BLaER1 treated with 17β-estradiol and CSF1 and Interleukin-3, amounts not matched to agents 10 nM and 100 nM (cell line): Measurements from ENCODE around the gene SRRM4.

Experiments used
- H3K27ac ChIP-seq, 11 experiments: shearing (Covaris generic); formaldehyde crosslinking; 2 replicates each; pipeline ENCODE4 v1.8.1; 2022
- H3K27me3 ChIP-seq, 11 experiments: shearing (Covaris generic); formaldehyde crosslinking; 2 replicates each; pipeline ENCODE4 v1.8.1; 2022
- H3K36me3 ChIP-seq, 11 experiments: shearing (Covaris generic); formaldehyde crosslinking; 2 replicates each; pipeline ENCODE4 v1.8.1; 2022
- H3K4me1 ChIP-seq, 10 experiments: shearing (Covaris generic); formaldehyde crosslinking; 2 replicates each; pipeline ENCODE4 v1.8.1; 2022
- H3K4me2 ChIP-seq, 11 experiments: shearing (Covaris generic); formaldehyde crosslinking; 2 replicates each; pipeline ENCODE4 v1.8.1; 2022
- H3K4me3 ChIP-seq, 10 experiments: shearing (Covaris generic); formaldehyde crosslinking; 2 replicates each; pipeline ENCODE4 v1.8.1; 2022
- H3K9ac ChIP-seq, 11 experiments: shearing (Covaris generic); formaldehyde crosslinking; 2 replicates each; pipeline ENCODE4 v1.8.1; 2022
- H3K9me3 ChIP-seq, 11 experiments: shearing (Covaris generic); formaldehyde crosslinking; replicated peaks in 1 of 11; 2 replicates each; pipeline ENCODE4 v1.8.1; 2022
- H4K20me1 ChIP-seq, 11 experiments: shearing (Covaris generic); formaldehyde crosslinking; 2 replicates each; pipeline ENCODE4 v1.8.1; 2022
- Cebpa-rat ChIP-seq, 11 experiments: shearing (Covaris generic); IDR thresholded peaks; 2 replicates each; pipeline ENCODE4 v1.8.1; 2022

The SRRM4 gene

DNA sequence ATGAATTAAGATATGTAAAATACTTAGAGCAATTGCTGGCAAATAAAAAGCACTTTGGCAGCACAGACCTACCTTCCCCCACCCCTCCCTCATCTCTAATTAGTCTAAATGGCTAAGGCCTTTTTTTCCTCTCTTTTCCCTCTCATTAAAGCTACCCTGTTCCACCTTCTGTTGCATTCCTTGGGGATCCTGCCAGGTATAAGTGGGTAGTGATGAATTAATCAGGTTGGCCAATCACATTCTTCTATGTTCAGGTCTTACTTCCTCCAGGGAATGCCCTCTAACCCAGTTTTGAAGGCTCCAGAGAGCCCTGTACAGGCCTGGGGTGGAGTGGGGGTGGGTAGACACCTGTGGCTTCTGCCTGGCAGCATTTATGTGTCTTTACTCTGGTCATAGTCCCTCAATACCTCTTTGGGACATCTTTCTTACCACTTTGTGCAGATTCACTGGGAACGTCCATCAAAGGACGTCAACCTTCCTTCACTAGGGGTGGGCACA lies 225.8 kb downstream of the SRRM4 start:
- Histone ChIP-seq H4K20me1 (no peaks in the 10 kb centered on the region), H3K9ac (no peak overlapping the region), H3K4me1 (peaks cover 0 to 12% (median 0%) of the 10 kb centered on the region in 10 experiments; a peak in 1 of 20 replicates), H3K9me3 (no peaks in the 10 kb centered on the region), H3K4me3 (no peak overlapping the region), H3K27me3 (no peaks in the 10 kb centered on the region), H3K27ac (no peak overlapping the region), H3K4me2 (no peak overlapping the region), H3K36me3 (no peaks in the 10 kb centered on the region)
- TF ChIP-seq Cebpa-rat (IDR thresholded peaks at IDR 0.05) = no peak

DNA sequence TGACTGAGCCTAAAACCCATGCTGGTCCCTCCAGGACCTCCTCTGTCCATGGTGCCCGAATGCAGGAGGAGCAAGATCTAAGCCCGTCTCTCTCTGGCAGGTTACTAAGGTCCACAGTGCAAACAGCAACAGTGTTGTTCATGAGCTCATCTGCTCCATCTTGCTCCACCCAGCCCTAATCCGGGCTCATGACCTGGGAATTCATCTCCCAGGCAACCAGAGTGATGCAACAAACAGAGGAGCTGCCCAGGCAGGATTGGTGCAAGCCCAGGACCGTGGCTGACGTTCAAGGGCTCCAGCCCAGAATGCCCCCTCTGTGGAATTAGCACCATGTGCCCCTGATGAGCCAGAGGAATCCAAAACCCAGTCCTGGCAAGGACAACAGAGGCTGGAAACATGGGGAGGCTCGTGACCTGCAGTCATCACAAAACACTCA lies 227.3 kb downstream of the SRRM4 start:
- no peak for TF ChIP-seq Cebpa-rat (IDR thresholded peaks at IDR 0.05)
- Histone ChIP-seq H4K20me1 (no peaks in the 10 kb centered on the region), H3K9ac (no peak overlapping the region), H3K4me3 (no peak overlapping the region), H3K4me1 (peaks cover 0 to 12% (median 0%) of the 10 kb centered on the region in 10 experiments; a peak in 1 of 20 replicates), H3K27me3 (no peaks in the 10 kb centered on the region), H3K4me2 (peak overlapping the region in 1 of 11 experiments; percentile 39; a peak in 1 of 22 replicates), H3K36me3 (no peaks in the 10 kb centered on the region), H3K27ac (no peak overlapping the region; a peak in 1 of 22 replicates), H3K9me3 (no peaks in the 10 kb centered on the region)

DNA sequence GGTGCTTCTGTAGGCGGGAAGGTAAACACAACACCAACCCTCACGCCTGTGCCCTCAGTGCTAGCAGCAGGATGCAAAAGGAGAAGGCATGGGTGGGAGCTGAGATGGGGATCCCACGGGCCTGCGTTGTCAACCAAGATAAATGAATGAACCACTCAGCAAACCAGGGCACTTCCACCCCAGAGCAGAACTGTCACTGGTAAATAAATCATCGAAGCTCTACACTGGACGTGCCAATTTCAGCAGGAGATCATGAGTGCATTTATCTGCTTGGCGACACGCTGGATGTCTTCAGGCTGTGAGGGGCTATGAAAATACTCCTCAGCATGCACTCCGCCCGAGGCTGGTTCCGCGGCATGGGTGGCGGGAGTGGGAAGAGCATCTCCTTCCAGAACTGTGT lies 230.5 kb downstream of the SRRM4 start:
- Histone ChIP-seq H3K27ac (no peak overlapping the region), H3K9me3 (no peaks in the 10 kb centered on the region), H3K27me3 (no peaks in the 10 kb centered on the region), H3K4me1 (peaks cover 0 to 12% (median 0%) of the 10 kb centered on the region in 10 experiments; a peak in 1 of 20 replicates), H3K4me3 (no peak overlapping the region), H3K9ac (no peak overlapping the region), H4K20me1 (no peaks in the 10 kb centered on the region), H3K36me3 (no peaks in the 10 kb centered on the region), H3K4me2 (no peak overlapping the region)
- no peak for TF ChIP-seq Cebpa-rat (IDR thresholded peaks at IDR 0.05)
